GM18907 (cell line): ENCODE data around the gene PRKAB2.
"Not testable (repeated sequence)": the region's sequence is repeated elsewhere in the genome, so short reads cannot be mapped to it uniquely, and the experiment has no call there.

Experiments
- ATAC-seq: cut with Tn5 transposase; IDR thresholded peaks from one replicate; pipeline ENCODE4 v1.9.1; 2021; ENCODE audit warnings: mild to moderate bottlenecking, moderate library complexity; ENCODE audit not compliant: unreplicated experiment

Gene PRKAB2

GRCh38 chr1:147172168-147173016 is at the start of gene PRKAB2:
TSS of gene PRKAB2 (minus strand) at chr1:147172470. CDS start at chr1:147172144, 326 bp downstream.
- peak; percentile 91 for ATAC-seq

- no peak for ATAC-seq
Measured at GRCh38 chr1:147218606-147219005, 46.3 kb upstream of the PRKAB2 start.

- no peak for ATAC-seq
Measured at GRCh38 chr1:147217141-147217540, 44.9 kb upstream of the PRKAB2 start.

- ATAC-seq = no peak
Measured at GRCh38 chr1:147216124-147216523, 43.9 kb upstream of the PRKAB2 start.

- no peak for ATAC-seq
Measured at GRCh38 chr1:147215540-147215916, 43.3 kb upstream of the PRKAB2 start.

- ATAC-seq = no peak
Measured at GRCh38 chr1:147214842-147215539, 42.7 kb upstream of the PRKAB2 start.

- no peak for ATAC-seq
Measured at GRCh38 chr1:147214325-147214724, 42.1 kb upstream of the PRKAB2 start.

GRCh38 chr1:147213271-147213670 is 41.0 kb upstream of the PRKAB2 start:
- ATAC-seq = no peak

GRCh38 chr1:147211577-147211976 is 39.3 kb upstream of the PRKAB2 start:
- no peak for ATAC-seq

- ATAC-seq = no peak
Measured at GRCh38 chr1:147210987-147211386, 38.7 kb upstream of the PRKAB2 start.

- ATAC-seq = no peak
Measured at GRCh38 chr1:147209825-147210821, 37.9 kb upstream of the PRKAB2 start.

- no peak for ATAC-seq
Measured at GRCh38 chr1:147208619-147209018, 36.3 kb upstream of the PRKAB2 start.

GRCh38 chr1:147207192-147207591 is 34.9 kb upstream of the PRKAB2 start:
- ATAC-seq = no peak

GRCh38 chr1:147204080-147204479 is 31.8 kb upstream of the PRKAB2 start:
- no peak for ATAC-seq

- no peak for ATAC-seq
Measured at GRCh38 chr1:147202576-147202975, 30.3 kb upstream of the PRKAB2 start.

GRCh38 chr1:147201786-147202185 is 29.5 kb upstream of the PRKAB2 start:
- no peak for ATAC-seq

GRCh38 chr1:147201276-147201675 is 29.0 kb upstream of the PRKAB2 start:
- no peak for ATAC-seq

GRCh38 chr1:147197324-147197723 is 25.1 kb upstream of the PRKAB2 start:
- ATAC-seq = not testable (repeated sequence)

GRCh38 chr1:147189514-147189913 is 17.2 kb upstream of the PRKAB2 start:
- ATAC-seq = no peak

- no peak for ATAC-seq
Measured at GRCh38 chr1:147185432-147185831, 13.2 kb upstream of the PRKAB2 start.
